ENCODE results near the gene F12.
A peak's percentile ranks its signal among the peaks of the same experiment; 100 is the strongest.

F12 gene

DNA sequence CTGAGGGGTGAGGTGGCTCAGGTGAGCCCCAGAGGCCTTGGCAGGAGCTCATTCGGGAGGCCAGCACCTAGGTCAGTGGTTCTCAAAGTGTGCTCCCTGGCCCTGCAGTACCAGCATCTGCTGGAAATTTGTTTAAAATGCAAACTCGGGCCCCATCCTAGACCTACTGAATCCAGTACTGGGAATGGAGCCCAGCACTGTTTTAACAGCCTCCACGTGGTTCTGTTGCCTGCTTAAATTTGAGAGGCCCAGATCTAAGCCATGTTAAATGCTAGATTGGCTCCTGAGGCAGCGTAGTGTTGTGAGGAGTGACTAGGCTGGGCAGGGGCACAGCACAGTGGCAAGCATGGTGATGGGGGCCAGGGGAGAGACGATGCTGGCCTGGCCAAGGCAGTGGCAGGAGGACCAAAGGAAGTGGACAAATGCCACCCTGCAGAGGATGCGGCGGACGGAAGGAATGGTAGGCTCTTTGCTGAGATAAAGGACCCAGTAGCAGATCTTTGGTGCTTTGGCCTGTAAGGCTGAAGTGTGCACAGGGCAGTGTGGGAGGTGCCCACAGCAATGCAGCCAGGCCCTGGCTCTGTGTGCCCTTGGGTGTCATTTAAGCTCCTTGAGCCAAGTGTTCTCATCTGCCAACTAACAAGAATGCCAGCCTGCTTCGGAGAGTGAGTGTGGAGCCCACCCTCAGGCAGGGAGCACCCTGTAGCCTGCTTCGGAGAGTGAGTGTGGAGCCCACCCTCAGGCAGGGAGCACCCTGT, 41.5 kb upstream of the F12 start:
- no peak overlapping the region for H3K27ac ChIP-seq (ENCODE audit: low read depth, low read length)
- no peak overlapping the region for H3K4me3 ChIP-seq (ENCODE audit: low read length)
- H3K4me1 ChIP-seq (ENCODE audit: control insufficient read depth, insufficient read depth, low read length) = peaks cover 12% of the 10 kb centered on the region
- no peak overlapping the region for H3K9ac ChIP-seq (ENCODE audit: low read length)
- peaks cover 11% of the 10 kb centered on the region for H3K27me3 ChIP-seq (ENCODE audit: control insufficient read depth, insufficient read depth, low read length)
- H3K36me3 ChIP-seq (ENCODE audit: control insufficient read depth, insufficient read depth, low read length) = no peaks in the 10 kb centered on the region

DNA sequence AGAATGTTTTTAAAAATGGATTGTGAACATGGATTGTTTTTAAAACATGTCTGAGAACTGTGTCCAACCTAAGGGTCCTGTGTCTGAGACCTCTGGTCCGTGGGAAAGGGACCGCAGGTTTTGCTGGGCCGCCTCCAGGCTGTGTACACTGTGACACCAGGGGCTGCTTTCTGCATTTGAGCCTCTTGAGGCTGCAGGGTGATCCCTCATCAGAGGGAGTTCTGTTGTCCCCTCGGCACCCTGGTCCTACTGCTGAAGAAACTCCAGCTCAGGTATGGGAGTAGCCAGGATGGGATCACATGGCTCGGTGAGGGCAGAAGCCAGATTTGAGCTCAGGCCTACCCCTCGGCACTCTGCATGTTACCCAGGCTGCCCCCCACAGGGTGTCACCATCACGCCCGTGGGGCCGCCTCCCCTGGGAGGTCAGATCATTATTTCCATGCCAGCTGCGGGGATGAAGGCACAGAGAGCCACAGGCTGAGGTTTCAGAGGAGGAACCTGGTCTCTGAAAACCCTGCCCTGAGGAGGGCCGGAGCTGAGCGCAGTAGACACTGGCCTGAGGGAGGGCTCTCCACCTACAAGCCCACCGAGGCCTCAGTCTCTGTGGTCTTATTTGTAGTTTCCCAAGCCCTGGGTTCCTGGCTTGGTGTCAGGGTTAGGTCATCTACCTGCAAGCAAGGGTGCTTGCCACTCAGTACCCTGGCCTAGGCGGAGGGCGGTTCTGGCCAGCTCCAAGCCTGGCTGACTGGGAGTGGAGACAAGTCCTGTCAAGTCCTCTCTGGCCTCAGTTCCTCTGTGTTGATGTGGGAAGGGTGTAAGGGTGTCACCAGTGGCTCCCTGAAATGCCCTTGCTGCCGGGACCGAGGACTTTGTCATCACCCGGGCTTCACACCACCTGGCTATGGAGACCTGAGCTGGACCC, 40.0 kb upstream of the F12 start:
- H3K4me1 ChIP-seq (ENCODE audit: control insufficient read depth, insufficient read depth, low read length) = peaks cover 8% of the 10 kb centered on the region
- peaks cover 11% of the 10 kb centered on the region for H3K27me3 ChIP-seq (ENCODE audit: control insufficient read depth, insufficient read depth, low read length)
- H3K4me3 ChIP-seq (ENCODE audit: low read length) = no peak overlapping the region
- H3K27ac ChIP-seq (ENCODE audit: low read depth, low read length) = no peak overlapping the region
- H3K9ac ChIP-seq (ENCODE audit: low read length) = no peak overlapping the region
- no peaks in the 10 kb centered on the region for H3K36me3 ChIP-seq (ENCODE audit: control insufficient read depth, insufficient read depth, low read length)

DNA sequence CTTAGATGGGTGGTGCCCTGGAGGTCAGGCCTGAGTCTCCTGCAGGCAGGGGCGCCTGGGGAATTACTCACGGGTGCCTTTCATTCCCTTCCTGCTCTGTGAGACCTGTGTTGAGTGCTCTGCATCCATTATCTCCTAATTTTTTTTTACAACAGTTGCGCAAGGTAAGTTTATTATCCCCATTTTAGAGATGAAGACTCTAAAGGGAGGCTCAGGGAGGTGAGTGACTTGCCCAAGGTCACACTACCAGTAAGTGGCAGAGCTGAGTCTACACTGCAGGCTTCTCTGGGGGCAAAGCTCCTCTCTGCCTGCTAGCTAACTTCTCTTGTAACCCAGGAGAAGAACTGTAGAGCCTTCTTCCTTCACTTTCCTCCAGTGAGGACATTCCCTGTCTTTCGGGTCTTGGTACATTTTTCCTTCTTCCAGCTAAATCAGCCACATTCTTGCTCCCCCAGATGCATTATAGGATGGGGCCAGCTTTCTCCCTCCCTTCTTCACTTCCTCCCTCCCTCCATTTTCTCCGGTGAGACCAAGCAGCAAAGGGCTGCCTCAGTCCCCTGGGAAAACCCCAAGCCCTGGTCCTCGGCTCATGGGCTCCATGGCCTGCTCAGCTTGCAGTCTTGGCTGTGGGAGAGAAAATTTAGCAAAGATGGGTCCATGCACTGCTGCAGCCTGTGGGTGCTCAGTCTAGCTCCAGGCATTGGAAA, 39.0 kb upstream of the F12 start:
- no peaks in the 10 kb centered on the region for H3K36me3 ChIP-seq (ENCODE audit: control insufficient read depth, insufficient read depth, low read length)
- no peak overlapping the region for H3K27ac ChIP-seq (ENCODE audit: low read depth, low read length)
- H3K27me3 ChIP-seq (ENCODE audit: control insufficient read depth, insufficient read depth, low read length) = peaks cover 11% of the 10 kb centered on the region
- H3K9ac ChIP-seq (ENCODE audit: low read length) = no peak overlapping the region
- H3K4me1 ChIP-seq (ENCODE audit: control insufficient read depth, insufficient read depth, low read length) = peaks cover 2% of the 10 kb centered on the region
- no peak overlapping the region for H3K4me3 ChIP-seq (ENCODE audit: low read length)

DNA sequence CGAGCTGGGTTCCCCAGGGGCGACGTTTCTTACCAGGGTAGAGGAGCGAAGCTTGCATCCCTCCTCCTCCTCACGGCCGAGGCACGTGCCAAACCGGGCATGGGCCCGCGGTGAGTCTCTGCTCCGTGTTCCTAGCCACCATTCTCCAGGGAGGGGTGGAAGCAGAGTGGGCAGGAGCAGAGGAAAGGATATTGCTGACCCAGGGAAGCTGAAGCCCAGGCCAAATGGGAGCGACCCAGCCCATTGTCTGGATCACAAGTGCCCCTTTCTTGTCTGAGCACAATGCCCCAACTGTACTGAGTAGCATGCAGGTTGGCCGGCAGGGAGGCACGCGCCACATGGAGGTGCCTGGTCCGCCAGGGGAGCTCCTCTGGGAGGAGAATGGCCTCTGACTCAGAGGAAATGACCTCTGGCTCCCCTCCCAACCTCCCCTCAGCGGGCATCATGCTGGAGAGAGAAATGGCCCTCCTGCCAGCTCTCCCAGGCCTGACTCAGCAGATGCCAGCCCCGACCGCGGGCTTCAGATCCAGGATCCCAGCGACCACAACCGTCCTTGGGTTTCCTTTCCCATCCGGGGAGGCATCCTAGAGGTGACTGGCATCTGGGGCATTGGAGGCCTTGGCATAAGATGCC, 38.4 kb upstream of the F12 start:
- no peak overlapping the region for H3K4me3 ChIP-seq (ENCODE audit: low read length)

DNA sequence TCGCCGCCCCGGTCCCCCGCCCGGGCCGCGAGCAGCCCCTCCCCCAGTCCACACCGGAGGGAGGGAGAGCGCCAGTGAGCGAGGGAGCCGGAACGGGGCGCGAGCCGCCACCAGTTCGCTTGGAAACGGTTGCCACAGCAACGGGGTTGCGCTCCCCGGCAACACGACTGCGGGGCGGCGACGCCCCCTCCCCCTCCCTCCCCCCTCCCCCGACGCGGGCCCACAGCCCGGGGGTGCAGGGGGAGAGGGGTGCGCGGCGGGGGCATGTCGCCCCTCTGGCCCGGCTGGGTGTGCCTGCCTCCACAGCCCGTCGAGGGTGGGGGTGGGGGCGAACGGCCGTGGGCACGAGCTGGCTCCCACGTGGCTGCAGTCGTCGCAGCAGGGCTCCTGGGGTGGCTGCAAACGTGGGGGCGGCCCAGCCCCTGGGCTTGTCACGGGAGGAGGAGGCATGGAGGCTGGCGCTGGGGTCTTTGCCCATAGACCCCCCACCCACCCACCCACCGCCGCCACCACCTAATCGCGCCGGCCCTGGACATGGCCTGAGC, 37.8 kb upstream of the F12 start:
- no peak overlapping the region for H3K9ac ChIP-seq (ENCODE audit: low read length)
- H3K27me3 ChIP-seq (ENCODE audit: control insufficient read depth, insufficient read depth, low read length) = peaks cover 11% of the 10 kb centered on the region
- no peaks in the 10 kb centered on the region for H3K36me3 ChIP-seq (ENCODE audit: control insufficient read depth, insufficient read depth, low read length)
- H3K27ac ChIP-seq (ENCODE audit: low read depth, low read length) = no peak overlapping the region
- no peaks in the 10 kb centered on the region for H3K4me1 ChIP-seq (ENCODE audit: control insufficient read depth, insufficient read depth, low read length)
- H3K4me3 ChIP-seq (ENCODE audit: low read length) = peak overlapping the region; percentile 50

More for the DNA sequence above, 38.4 kb upstream of the F12 start:
- peaks cover 11% of the 10 kb centered on the region for H3K27me3 ChIP-seq (ENCODE audit: control insufficient read depth, insufficient read depth, low read length)
- H3K9ac ChIP-seq (ENCODE audit: low read length) = no peak overlapping the region
- no peak overlapping the region for H3K27ac ChIP-seq (ENCODE audit: low read depth, low read length)
- H3K4me1 ChIP-seq (ENCODE audit: control insufficient read depth, insufficient read depth, low read length) = peaks cover under 1% of the 10 kb centered on the region
- H3K36me3 ChIP-seq (ENCODE audit: control insufficient read depth, insufficient read depth, low read length) = no peaks in the 10 kb centered on the region

DNA sequence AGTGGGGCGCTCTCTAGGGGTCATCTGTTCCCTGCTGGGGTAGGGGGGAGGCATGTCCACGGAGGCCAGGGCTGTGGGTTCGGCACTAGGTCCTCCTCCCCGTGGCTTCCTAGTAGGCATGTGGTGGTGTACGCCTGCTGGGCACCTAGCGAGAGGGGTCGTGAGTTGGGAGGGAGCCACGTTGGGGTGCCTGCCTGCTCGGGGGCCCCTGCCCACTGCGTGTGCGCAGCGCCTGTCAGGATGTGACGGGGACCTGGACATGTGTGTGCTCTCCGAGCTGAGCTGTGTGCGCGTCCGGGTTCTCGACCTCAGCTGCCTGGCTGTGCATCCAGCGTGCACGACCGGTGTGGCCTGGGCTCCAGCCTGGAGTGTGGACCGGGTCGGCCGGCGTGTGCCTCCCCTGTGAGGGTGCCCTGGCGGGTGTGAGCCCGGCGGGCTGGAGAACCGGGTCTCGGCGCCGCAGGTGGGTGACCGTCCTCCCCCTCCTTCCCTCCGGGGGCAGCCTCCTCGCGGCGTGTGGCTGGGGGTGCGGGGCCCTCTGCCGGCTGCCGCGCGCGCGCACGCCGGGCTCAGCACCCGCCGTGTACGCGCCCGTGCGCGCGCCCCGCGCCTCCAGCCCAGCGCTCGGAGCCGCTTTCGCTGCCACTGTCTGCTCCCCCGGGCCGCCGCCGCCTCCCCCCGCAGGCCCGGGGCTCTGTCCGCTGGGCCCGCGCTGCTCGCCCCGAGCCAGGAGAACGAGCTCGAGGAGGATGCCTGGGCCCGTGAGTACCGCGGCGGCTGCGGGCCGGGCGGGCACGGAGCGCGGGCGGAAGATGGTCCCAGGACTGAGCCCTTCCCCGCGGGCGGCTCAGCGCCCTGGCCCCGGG, 37.1 kb upstream of the F12 start, which contains the start of gene PRR7:
Gene PRR7 (plus strand): TSS at position 615 of the 866 bp plus-strand sequence. CDS start 8,254 bp downstream, outside the sequence.
- H3K27ac ChIP-seq (ENCODE audit: low read depth, low read length) = no peak within 1 kb of the TSS
- no peaks in the 10 kb centered on the region for H3K36me3 ChIP-seq (ENCODE audit: control insufficient read depth, insufficient read depth, low read length)
- H3K4me3 ChIP-seq (ENCODE audit: low read length) = peak within 1 kb of the TSS; percentile 50
- peaks cover 11% of the 10 kb centered on the region for H3K27me3 ChIP-seq (ENCODE audit: control insufficient read depth, insufficient read depth, low read length)
- H3K4me1 ChIP-seq (ENCODE audit: control insufficient read depth, insufficient read depth, low read length) = no peaks in the 10 kb centered on the region
- H3K9ac ChIP-seq (ENCODE audit: low read length) = no peak within 1 kb of the TSS

DNA sequence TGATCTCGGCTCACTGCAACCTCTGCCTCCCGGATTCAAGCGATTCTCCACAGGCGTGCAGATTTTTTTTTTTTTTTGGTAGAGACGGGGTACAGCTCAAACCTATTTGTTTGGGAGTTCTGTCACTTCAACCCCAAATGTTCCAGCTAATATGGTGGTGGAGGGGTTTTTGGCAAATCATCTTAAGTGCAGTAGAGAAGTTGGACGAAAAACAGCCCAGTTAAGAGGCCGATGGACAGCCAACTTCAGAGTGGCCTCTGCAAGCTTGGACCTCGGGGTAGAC, 36.5 kb upstream of the F12 start:
- peak overlapping the region; percentile 50 for H3K4me3 ChIP-seq (ENCODE audit: low read length)
- H3K36me3 ChIP-seq (ENCODE audit: control insufficient read depth, insufficient read depth, low read length) = no peaks in the 10 kb centered on the region
- no peaks in the 10 kb centered on the region for H3K4me1 ChIP-seq (ENCODE audit: control insufficient read depth, insufficient read depth, low read length)
- H3K27ac ChIP-seq (ENCODE audit: low read depth, low read length) = no peak overlapping the region
- peaks cover 8% of the 10 kb centered on the region for H3K27me3 ChIP-seq (ENCODE audit: control insufficient read depth, insufficient read depth, low read length)
- H3K9ac ChIP-seq (ENCODE audit: low read length) = no peak overlapping the region

DNA sequence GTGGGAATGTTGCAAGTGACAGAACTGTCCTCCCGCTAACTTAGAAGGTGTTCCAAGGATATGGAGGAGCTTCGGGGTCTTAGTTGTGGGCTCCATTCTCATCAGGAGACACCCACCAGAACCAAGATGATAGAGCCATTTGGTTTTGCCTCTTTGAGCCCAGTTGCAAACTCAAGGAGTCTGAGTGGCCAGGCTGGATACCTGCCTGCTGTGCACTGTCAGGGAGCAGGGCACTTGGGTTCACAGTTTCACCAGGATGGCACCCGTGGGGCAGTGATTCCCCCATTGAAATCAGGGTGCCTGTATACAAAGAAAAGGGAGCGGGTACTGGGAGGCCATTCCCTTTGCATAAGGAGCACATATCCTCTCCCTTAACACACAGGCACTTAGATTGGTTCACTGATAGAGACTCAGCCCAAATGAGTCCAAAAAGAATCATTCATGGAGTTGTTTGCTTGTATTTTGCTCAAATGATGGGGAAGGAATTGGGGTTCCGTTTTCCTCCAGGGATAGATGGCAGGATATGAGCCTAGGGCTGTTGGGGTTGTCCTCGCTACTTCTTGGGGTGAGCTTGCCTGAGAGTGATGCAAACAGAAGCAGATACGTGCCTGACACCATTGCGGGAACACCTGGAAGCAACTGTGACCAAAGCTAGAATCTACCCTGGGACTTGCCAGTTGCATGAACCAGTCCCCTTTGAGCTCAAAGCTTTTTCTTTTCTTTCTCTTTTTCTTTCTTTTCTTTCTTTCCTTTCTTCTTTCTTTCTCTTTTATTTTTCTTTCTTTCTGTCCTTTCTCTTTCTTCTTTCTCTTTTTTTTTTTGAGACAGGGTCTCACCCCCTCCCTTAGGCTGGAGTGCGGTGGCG, 35.9 kb upstream of the F12 start:
- H3K9ac ChIP-seq (ENCODE audit: low read length) = no peak overlapping the region
- peaks cover 8% of the 10 kb centered on the region for H3K27me3 ChIP-seq (ENCODE audit: control insufficient read depth, insufficient read depth, low read length)
- no peaks in the 10 kb centered on the region for H3K4me1 ChIP-seq (ENCODE audit: control insufficient read depth, insufficient read depth, low read length)
- H3K36me3 ChIP-seq (ENCODE audit: control insufficient read depth, insufficient read depth, low read length) = no peaks in the 10 kb centered on the region
- H3K27ac ChIP-seq (ENCODE audit: low read depth, low read length) = no peak overlapping the region
- H3K4me3 ChIP-seq (ENCODE audit: low read length) = no peak overlapping the region

DNA sequence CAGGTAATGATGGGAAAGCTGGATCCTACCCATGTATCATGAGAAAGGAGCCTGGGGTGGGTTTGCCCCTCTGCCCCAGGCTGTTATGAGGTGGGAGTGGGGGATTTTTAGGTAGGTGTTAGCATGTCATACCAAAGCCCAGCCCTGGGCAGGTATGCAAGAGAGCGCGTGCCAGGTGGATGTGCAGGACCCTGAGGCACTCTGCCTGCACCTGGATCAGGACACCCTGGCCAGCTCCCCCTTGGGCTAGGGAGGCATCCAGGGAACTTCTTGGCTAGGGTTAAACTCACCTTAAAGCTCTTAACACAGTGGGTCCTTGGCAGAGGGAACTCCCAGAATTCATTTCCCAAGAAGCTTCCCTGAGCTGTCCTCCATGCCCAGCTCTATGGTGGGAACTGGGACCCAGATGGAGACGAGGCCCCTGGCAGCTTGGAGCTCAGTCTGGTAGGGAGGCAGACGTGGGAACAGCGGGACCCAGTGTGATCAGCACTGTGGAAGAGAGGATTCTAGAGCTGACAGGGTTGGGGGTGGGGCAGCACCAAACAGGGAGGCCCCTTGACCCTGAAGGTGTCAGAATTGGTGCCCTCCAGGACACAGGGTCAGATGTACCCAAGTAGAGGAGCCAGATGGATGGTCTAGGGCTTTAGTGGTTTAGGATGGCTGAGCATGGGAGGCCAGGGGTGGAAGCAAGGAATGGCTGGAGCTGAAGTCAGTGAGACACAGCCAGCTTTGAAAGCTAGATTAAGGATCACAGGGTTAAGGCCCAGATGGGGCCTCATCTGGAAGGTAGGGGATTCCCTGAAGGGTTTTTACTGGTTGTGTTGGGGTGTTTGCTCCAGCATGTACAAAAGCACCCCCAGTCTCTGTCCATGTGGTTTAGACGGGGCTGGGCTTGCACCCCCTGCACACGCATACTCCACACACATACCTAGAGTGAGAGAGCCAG, 35.0 kb upstream of the F12 start:
- H3K27me3 ChIP-seq (ENCODE audit: control insufficient read depth, insufficient read depth, low read length) = peaks cover 5% of the 10 kb centered on the region
- H3K27ac ChIP-seq (ENCODE audit: low read depth, low read length) = no peak overlapping the region
- H3K36me3 ChIP-seq (ENCODE audit: control insufficient read depth, insufficient read depth, low read length) = peaks cover 2% of the 10 kb centered on the region
- no peak overlapping the region for H3K4me3 ChIP-seq (ENCODE audit: low read length)
- H3K9ac ChIP-seq (ENCODE audit: low read length) = no peak overlapping the region
- H3K4me1 ChIP-seq (ENCODE audit: control insufficient read depth, insufficient read depth, low read length) = no peaks in the 10 kb centered on the region

All from rectal smooth muscle tissue (tissue), 1 donor.